GM12801 (cell line): Measurements from ENCODE around the gene FUBP3.

Experiments
- TF ChIP-seq, protein P1 (sequence below): IDR thresholded peaks from one replicate; pipeline ENCODE4 v1.5.1; 2011; ENCODE audit warnings: control low read depth; ENCODE audit not compliant: insufficient read length; ENCODE audit errors: extremely low read depth

FUBP3 gene

DNA sequence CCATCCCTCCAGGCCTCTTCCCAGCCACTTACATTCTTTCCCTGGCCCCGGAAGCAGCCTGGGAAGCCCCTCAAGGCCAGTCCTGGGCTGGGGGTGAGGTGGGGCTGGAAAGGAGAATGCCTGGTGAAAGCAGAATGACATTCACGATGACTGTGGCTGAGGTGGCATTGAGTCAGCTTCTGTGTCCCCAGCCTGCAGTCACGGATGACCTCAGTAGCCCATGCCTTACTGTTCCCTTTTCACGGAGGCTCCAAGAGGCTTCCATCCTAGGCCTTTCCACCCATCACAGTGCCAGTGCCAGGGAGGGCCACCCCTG lies 87.7 kb downstream of the FUBP3 start:
- TF ChIP-seq, protein P1, sequence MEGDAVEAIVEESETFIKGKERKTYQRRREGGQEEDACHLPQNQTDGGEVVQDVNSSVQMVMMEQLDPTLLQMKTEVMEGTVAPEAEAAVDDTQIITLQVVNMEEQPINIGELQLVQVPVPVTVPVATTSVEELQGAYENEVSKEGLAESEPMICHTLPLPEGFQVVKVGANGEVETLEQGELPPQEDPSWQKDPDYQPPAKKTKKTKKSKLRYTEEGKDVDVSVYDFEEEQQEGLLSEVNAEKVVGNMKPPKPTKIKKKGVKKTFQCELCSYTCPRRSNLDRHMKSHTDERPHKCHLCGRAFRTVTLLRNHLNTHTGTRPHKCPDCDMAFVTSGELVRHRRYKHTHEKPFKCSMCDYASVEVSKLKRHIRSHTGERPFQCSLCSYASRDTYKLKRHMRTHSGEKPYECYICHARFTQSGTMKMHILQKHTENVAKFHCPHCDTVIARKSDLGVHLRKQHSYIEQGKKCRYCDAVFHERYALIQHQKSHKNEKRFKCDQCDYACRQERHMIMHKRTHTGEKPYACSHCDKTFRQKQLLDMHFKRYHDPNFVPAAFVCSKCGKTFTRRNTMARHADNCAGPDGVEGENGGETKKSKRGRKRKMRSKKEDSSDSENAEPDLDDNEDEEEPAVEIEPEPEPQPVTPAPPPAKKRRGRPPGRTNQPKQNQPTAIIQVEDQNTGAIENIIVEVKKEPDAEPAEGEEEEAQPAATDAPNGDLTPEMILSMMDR = no peak

DNA sequence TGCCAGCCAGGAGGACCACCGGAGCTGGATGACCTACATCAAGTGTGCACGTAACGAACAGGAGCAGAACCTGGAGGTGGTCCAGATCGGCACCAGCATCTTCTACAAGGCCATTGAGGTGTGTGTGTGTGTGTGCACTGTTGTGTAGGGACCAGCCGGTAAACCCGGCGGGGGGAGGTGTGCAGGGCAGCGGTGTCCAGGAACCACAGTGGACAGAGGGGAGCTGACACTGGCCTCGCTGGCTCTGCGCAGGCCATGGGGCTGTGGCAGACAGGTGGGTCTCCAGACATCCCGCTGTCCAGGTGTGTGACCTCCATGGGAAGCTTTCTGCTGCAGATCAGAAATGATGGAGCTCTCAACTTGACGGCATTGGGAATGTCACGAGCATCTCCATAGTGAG lies 88.8 kb downstream of the FUBP3 start:
- TF ChIP-seq, protein P1 = no peak

DNA sequence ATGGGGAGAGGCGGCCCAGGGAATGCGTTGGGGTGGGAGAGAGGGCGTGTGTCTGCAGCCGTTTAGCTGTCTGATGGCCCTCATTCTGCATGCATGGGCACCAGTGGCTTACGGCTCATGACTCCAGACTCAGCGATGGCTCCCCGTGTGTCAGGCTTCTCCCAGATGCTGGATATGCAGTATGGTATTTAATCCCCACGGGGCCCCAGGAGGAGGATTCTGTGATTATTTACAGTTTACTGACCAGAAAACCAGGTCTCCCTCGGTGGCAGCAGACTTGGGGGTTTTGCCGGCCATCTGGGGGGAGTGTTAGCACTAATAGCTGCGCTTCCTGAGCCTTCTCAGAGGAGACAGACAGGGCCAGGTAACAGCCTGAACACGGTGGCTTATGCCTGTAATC lies 89.3 kb downstream of the FUBP3 start:
- TF ChIP-seq, protein P1 = no peak

DNA sequence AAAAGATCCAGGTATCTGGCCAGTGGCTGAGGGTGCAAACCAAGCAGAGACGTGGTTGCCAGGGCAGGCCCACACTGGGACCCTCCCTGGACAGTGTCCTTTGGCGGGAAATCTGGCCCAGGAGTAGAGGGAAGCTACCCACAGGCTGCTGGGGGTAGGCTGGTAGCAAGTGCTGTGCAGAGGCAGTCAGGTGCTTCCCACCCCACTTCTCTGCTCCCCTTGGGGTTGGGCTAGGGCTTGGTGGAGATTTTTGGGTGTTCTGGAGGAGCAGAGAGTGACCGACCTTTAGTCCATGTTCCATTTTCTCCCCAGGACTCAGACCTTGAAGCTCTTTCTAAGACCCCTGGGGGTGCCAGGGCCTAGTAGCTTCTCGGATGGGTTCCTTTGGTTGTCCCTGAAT lies 90.6 kb downstream of the FUBP3 start:
- TF ChIP-seq, protein P1 = no peak

DNA sequence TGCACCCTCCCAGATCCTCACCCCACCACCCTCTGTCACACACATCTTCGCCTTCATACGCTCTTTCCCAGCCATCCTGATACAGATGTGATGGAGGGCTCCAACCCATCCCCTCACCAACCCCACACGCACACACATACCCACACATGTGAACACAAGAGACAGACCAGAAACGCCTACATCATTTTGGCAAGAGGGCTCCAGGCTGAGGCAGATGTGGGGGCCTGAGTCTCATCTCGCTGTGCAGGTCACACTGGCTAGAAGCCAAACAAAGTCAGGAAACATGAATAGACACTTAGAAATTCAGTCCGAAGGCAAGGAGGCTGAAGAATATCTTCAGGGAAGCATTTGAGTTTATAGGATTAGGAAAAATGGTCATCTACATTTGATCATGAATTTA lies 91.3 kb downstream of the FUBP3 start:
- TF ChIP-seq, protein P1 = no peak

DNA sequence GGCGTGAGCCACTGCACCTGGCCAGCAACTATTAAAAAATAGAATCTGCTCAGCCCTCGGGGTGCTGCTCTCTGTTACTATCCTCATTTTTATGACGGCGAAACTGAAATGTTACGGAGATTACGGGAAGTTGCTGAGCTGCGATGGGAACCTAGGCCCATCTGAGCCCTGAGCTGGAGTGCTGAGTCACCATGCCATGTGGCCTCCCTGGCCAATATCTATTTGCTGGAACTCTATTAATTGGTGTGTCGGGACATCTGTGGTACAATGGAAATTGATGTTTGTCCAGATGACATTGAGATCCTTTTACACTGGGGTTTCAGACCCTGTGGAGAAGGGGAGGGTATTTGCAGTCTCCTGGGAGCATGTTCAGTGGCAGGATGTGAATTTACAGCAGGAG lies 93.1 kb downstream of the FUBP3 start:
- TF ChIP-seq, protein P1 = no peak

DNA sequence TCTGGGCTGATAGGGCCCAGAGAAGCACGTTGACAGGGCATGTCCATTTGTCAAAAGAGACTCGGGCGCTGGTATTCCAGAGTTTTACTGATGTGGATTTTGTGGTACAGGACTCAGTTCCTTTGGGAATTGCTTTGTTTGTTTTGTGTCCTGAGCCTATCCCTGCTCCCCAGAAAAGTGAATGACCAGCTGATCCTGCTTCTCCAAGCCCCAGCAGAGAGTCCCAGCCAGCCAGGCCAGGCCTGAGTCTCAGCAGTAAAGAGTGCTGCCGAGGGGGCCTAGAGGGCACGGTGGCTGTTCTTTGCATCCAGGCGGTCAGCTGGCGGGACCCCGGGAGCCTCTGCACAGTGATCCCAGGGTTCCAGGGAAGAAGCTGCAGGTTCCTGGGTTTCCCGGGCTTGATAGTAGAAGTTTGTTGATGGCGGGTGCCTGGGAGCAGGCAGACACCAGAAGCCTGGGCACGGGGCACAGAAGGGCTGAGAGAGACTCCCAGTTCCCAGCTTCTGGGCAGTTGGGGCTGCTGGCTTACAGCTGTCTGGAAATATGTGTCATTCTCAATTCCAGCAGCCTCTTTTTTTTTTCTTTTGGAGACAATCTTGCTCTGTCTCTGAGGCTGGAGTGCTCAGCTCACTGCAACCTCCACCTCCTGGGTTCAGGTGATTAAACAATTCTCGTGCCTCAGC lies 93.7 kb downstream of the FUBP3 start:
- TF ChIP-seq, protein P1 = no peak
